ENCODE data around the gene PPP2R3C. TPM values are rescaled to one million over a fixed set of nuclear protein-coding genes. Genes with fewer than 3 reads are reported as not detected.
A peak's percentile ranks its signal among the peaks of the same experiment; 100 is the strongest.
"Not testable (repeated sequence)": the region's sequence is repeated elsewhere in the genome, so short reads cannot be mapped to it uniquely, and the experiment has no call there.

PPP2R3C gene
- total and polyA plus RNA-seq, 2 of the 4 experiments (the other 2 are of a cell fraction), result 15.9 to 17.0 TPM

GRCh38 chr14:35068238-35069012 is 53.4 kb downstream of the PPP2R3C start:
- DNase-seq, result peak; percentile 37
- no peak for ATAC-seq (ENCODE audit: low read depth)
- Histone ChIP-seq H3K4me3 (ENCODE audit: insufficient read depth, low read depth, low read length) (no peak overlapping the region), H4K8ac (ENCODE audit: low read depth in 2 of 2, low read length in 2 of 2) (no peak overlapping the region), H3K79me1 (ENCODE audit: low read depth in 1 of 2, low read length in 2 of 2) (peaks cover 0 to 18% of the 10 kb centered on the region in 2 experiments; a peak in 3 of 4 replicates), H2BK120ac (ENCODE audit: low read depth, low read length) (no peak overlapping the region), H3K56ac (ENCODE audit: extremely low read depth, insufficient read depth, low read length) (no peak overlapping the region), H3K9me1 (ENCODE audit: insufficient read depth, low read length) (no peaks in the 10 kb centered on the region), H2BK20ac (ENCODE audit: low read depth, low read length) (no peak overlapping the region), H3K9ac (ENCODE audit: low read depth, low read length) (no peak overlapping the region), H2AK9ac (replicated peaks; ENCODE audit: low read depth, low read length, poor library complexity) (no peak overlapping the region), H3K4me2 (ENCODE audit: low read depth, low read length) (no peak overlapping the region), H3K27me3 (ENCODE audit: control insufficient read depth, insufficient read depth, low read length) (no peaks in the 10 kb centered on the region), H3K18ac (ENCODE audit: low read depth, low read length) (no peak overlapping the region), H3K27ac (ENCODE audit: insufficient read depth, low read length) (no peak overlapping the region), H4K20me1 (ENCODE audit: insufficient read depth, low read length) (no peaks in the 10 kb centered on the region), H2AFZ (replicated peaks; ENCODE audit: low read length, poor library complexity) (no peak overlapping the region), H3K14ac (replicated peaks; ENCODE audit: low read depth, low read length) (no peak overlapping the region), H4K5ac (ENCODE audit: low read depth, low read length) (no peak overlapping the region), H3K4me1 (ENCODE audit: control insufficient read depth, insufficient read depth, low read length) (no peaks in the 10 kb centered on the region), H2BK15ac (ENCODE audit: low read depth, low read length) (no peak overlapping the region), H2AK5ac (ENCODE audit: low read depth, low read length) (no peak overlapping the region), H2BK5ac (ENCODE audit: low read depth, low read length, poor library complexity, severe bottlenecking) (peak overlapping the region; percentile 67), H3K4ac (ENCODE audit: low read depth, low read length) (no peak overlapping the region), H3K9me3 (ENCODE audit: control insufficient read depth, insufficient read depth, low read length) (no peaks in the 10 kb centered on the region), H4K91ac (ENCODE audit: insufficient read depth, low read depth, low read length) (no peak overlapping the region), H3K36me3 (ENCODE audit: control insufficient read depth, insufficient read depth, low read length) (peaks cover 10% of the 10 kb centered on the region), H3K23ac (ENCODE audit: low read depth, low read length) (no peak overlapping the region)
- in situ Hi-C loops (cut with MboI; ENCODE audit: low sequenced_read_pairs) (no loop called here), intact Hi-C loops (cut with micrococcal nuclease) (no loop called here), dilution Hi-C loops (cut with HindIII; ENCODE audit: low sequenced_read_pairs, unreplicated experiment) (no loop called here)
- 100% methylated on average over 1 of the region's 4 CpGs; no CpG with 5 or more reads in 1 of the 2 experiments for WGBS, 2 experiments (ENCODE audit: extremely low coverage in 2 of 2, insufficient read length in 1 of 2)
- ChIA-PET POLR2A (ENCODE audit: unreplicated experiment) (no interaction called here), CTCF (interaction anchor here (1.3 kb wide), 1 partner anchor 23 kb away, joined by 3 read pairs; the partner anchor contains the start of gene FAM177A1)
- no TSS peak for BruUV-seq (replicated peaks)
- TF ChIP-seq NFE2L2 (IDR thresholded peaks at IDR 0.05; ENCODE audit: low read depth, low read length), result no peak
- no peak for TF ChIP-seq RAD21 (IDR thresholded peaks at IDR 0.05; ENCODE audit: low read length)
- TF ChIP-seq CEBPB (IDR thresholded peaks at IDR 0.05; ENCODE audit: low read depth, low read length), result peak; percentile 21; the same call in 1 of the 2 replicates
- no peak for TF ChIP-seq RFX5 (IDR thresholded peaks at IDR 0.05; ENCODE audit: low read depth, low read length)
- TF ChIP-seq MXI1 (IDR thresholded peaks at IDR 0.05; ENCODE audit: borderline replicate concordance, low read depth, low read length), result no peak

DNA sequence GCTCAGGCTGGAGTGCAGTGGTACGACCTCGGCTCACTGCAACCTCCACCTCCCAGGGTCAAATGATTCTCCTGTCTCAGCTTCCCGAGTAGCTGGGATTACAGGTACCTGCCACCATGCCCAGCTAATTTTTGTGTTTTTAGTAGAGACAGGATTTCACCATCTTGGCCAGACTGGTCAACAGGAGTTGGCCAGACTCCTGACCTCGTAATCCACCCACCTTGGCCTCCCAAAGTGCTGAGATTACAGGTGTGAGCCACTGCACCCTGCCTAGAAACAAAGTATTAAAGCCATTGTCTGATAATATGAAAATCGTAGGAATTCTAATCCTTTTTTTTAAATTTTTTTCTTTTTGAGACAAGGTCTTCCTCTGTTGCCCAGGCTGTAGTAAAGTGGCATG is 56.1 kb downstream of the PPP2R3C start:
- H3K27me3 ChIP-seq (ENCODE audit: control insufficient read depth, insufficient read depth, low read length); H3K9ac ChIP-seq (ENCODE audit: low read depth, low read length); H2AFZ ChIP-seq (replicated peaks; ENCODE audit: low read length, poor library complexity); ATAC-seq (ENCODE audit: low read depth); H3K4ac ChIP-seq (ENCODE audit: low read depth, low read length); H3K27ac ChIP-seq (ENCODE audit: insufficient read depth, low read length); intact Hi-C loops (cut with micrococcal nuclease); H3K56ac ChIP-seq (ENCODE audit: extremely low read depth, insufficient read depth, low read length); H3K14ac ChIP-seq (replicated peaks; ENCODE audit: low read depth, low read length); H4K5ac ChIP-seq (ENCODE audit: low read depth, low read length); BruUV-seq (replicated peaks); H2BK20ac ChIP-seq (ENCODE audit: low read depth, low read length); dilution Hi-C loops (cut with HindIII; ENCODE audit: low sequenced_read_pairs, unreplicated experiment); H2BK120ac ChIP-seq (ENCODE audit: low read depth, low read length); H4K91ac ChIP-seq (ENCODE audit: insufficient read depth, low read depth, low read length); H2BK5ac ChIP-seq (ENCODE audit: low read depth, low read length, poor library complexity, severe bottlenecking); H3K4me3 ChIP-seq (ENCODE audit: insufficient read depth, low read depth, low read length); H3K9me3 ChIP-seq (ENCODE audit: control insufficient read depth, insufficient read depth, low read length); H3K23ac ChIP-seq (ENCODE audit: low read depth, low read length); H3K9me1 ChIP-seq (ENCODE audit: insufficient read depth, low read length); H3K18ac ChIP-seq (ENCODE audit: low read depth, low read length); in situ Hi-C loops (cut with MboI; ENCODE audit: low sequenced_read_pairs); H3K4me1 ChIP-seq (ENCODE audit: control insufficient read depth, insufficient read depth, low read length); DNase-seq; H3K4me2 ChIP-seq (ENCODE audit: low read depth, low read length); H4K20me1 ChIP-seq (ENCODE audit: insufficient read depth, low read length); H2AK5ac ChIP-seq (ENCODE audit: low read depth, low read length); H4K8ac ChIP-seq (ENCODE audit: low read depth in 2 of 2, low read length in 2 of 2); H2AK9ac ChIP-seq (replicated peaks; ENCODE audit: low read depth, low read length, poor library complexity); H2BK15ac ChIP-seq (ENCODE audit: low read depth, low read length): not testable (repeated sequence)
- POLR2A ChIA-PET (ENCODE audit: unreplicated experiment), result interaction anchor here (0.6 kb wide), 1 partner anchor 15 kb away, joined by 7 read pairs; no protein-coding TSS in a partner anchor
- H3K36me3 ChIP-seq (ENCODE audit: control insufficient read depth, insufficient read depth, low read length), result peaks cover 17% of the 10 kb centered on the region
- WGBS, 2 experiments (ENCODE audit: extremely low coverage in 2 of 2, insufficient read length in 1 of 2), result no CpG with 5 or more reads among the region's 5 CpGs
- H3K79me1 ChIP-seq (ENCODE audit: low read depth in 1 of 2, low read length in 2 of 2), result peaks cover 0 to 22% of the 10 kb centered on the region in 2 experiments; a peak in 2 of 4 replicates
- CTCF ChIA-PET, result interaction anchor here (0.6 kb wide), 2 partner anchors 40 to 454 kb away, joined by 4 to 7 read pairs; no protein-coding TSS in a partner anchor
